NT2/D1 (cell line): ENCODE results near the gene SKIL.

Experiments
- DNase-seq: peaks from one replicate; pipeline ENCODE4 v3.0.0-alpha.2; 2011; ENCODE audit warnings: low read depth, low spot score
- H3K27me3 ChIP-seq: 2 replicates; pipeline ENCODE4 v1.6.0; 2011; ENCODE audit warnings: mild to moderate bottlenecking; ENCODE audit not compliant: insufficient read length, insufficient read depth
- H3K36me3 ChIP-seq: 2 replicates; pipeline ENCODE4 v1.6.1; 2011; ENCODE audit warnings: mild to moderate bottlenecking, low read length, mixed read lengths; ENCODE audit not compliant: insufficient read depth, insufficient read length
- H3K4me1 ChIP-seq: 2 replicates; pipeline ENCODE4 v1.5.1; 2011; ENCODE audit not compliant: insufficient read depth, insufficient read length
- H3K4me3 ChIP-seq: 2 replicates; pipeline ENCODE4 v1.5.1; 2011; ENCODE audit warnings: low read depth; ENCODE audit not compliant: insufficient read length
- H3K9ac ChIP-seq: 2 replicates; pipeline ENCODE4 v1.6.0; 2011; ENCODE audit warnings: low read depth; ENCODE audit not compliant: insufficient read length
- H3K9me3 ChIP-seq: 2 replicates; pipeline ENCODE4 v1.5.1; 2011; ENCODE audit warnings: mild to moderate bottlenecking, low read length; ENCODE audit not compliant: insufficient read depth
- SUZ12 ChIP-seq: IDR thresholded peaks from 2 replicates; pipeline ENCODE4 v1.6.1; 2011; ENCODE audit not compliant: insufficient read length, insufficient read depth; ENCODE audit errors: extremely low read depth
- YY1 ChIP-seq: IDR thresholded peaks from 2 replicates; pipeline ENCODE4 v1.6.1; 2011; ENCODE audit not compliant: insufficient read length, insufficient read depth
- ZNF274 ChIP-seq: IDR thresholded peaks from 2 replicates; pipeline ENCODE4 v1.6.1; 2011; ENCODE audit warnings: mild to moderate bottlenecking, low read depth, low read length

SKIL gene

DNA sequence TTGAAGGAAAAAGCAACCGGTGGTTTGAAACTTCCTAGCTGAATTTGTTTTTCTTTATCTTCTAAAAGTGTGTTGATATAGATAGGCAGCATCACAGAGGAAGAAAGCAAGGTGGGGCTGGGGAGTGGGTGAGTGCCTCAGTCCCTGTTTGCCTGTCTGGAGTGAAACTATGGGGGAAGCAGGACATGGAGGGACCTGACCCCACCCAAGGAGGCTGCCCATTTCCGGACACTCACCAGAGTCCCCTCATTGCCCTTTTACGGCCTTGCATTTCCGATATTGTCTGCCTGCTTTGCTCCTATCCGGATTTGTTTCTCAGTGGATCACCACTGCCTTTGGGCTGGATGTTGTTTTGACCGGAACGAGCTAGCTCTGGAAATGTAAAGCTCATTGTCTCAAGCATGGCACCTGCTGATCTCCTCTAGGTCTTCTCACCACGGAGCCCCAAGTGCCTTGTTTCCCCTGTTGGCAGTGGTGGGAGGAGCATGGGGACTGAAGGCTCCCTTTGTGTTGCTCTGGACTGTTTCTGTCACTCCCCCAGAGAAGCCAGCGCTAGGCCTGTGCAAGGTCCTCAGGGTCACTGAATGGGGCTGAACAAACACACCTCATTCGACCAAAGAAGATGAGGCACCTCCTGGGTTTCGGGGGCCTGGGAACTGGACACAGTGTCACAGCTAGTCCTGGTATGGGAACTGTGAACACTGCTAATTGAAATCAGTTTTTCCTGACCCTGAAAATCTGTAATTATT is 68.2 kb downstream of the SKIL start:
- no peaks in the 10 kb centered on the region for H3K36me3 ChIP-seq
- no peak overlapping the region for H3K9ac ChIP-seq
- no peak for DNase-seq

DNA sequence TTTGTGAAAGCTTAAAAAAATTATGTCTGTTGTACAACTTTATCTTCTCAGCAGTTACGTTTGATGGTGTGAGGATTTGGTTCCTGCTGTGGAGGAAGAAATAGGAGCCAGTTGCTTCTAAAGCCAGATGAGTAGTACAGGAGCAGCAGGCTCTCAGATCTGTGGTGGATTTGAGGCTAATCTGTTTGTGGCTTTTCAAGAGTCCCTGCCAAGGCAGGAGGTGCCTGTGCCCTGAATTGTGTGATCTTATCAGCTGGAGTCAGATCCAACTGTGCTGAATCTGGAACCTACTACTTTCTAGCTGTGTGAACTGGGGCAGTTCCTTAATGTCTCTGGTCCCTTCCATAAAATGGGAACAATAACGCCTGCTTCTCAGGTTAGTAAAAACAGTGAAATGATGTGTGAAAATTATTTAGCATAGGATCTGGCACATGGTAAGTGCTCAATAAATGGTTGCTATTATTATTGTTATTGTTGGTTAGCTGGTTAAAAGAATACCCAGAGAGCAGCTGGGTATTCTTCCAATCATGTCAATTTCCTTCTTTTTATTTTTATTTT is 68.8 kb downstream of the SKIL start:
- Histone ChIP-seq H3K4me1 (peaks cover 2% of the 10 kb centered on the region), H3K4me3 (no peak overlapping the region), H3K36me3 (no peaks in the 10 kb centered on the region), H3K9ac (no peak overlapping the region), H3K9me3 (no peaks in the 10 kb centered on the region), H3K27me3 (no peaks in the 10 kb centered on the region)
- TF ChIP-seq YY1 (no peak), SUZ12 (no peak), ZNF274 (no peak)
- DNase-seq = no peak

More for the DNA sequence above, 68.2 kb downstream of the SKIL start:
- Histone ChIP-seq H3K4me3 (no peak overlapping the region), H3K4me1 (peaks cover 5% of the 10 kb centered on the region), H3K9me3 (no peaks in the 10 kb centered on the region), H3K27me3 (peaks cover under 1% of the 10 kb centered on the region)
- TF ChIP-seq YY1 (no peak), ZNF274 (no peak), SUZ12 (no peak)

DNA sequence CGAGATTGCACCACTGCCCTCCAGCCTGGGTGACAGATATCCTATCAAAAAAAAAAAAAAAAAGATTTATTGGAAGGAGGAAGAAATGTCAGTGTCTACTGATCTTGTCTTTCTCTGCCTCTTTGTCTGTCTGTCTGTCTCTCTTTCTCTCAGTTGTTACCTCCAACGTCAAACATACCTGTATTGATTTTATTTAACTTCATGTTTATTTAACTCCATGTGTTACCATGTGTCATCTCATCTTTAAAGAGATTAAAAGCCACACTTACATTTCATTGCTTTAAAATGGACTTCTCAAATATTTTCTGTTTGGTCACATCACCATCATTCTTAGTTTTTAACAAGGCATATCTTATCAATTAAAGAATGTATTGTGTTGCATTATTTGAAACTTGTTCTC is 70.6 kb downstream of the SKIL start:
- no peaks in the 10 kb centered on the region for H3K9me3 ChIP-seq
- no peaks in the 10 kb centered on the region for H3K27me3 ChIP-seq
- no peaks in the 10 kb centered on the region for H3K4me1 ChIP-seq
- TF ChIP-seq YY1 (no peak), ZNF274 (no peak), SUZ12 (no peak)
- no peak overlapping the region for H3K4me3 ChIP-seq
- DNase-seq = no peak
- H3K36me3 ChIP-seq = no peaks in the 10 kb centered on the region
- no peak overlapping the region for H3K9ac ChIP-seq

DNA sequence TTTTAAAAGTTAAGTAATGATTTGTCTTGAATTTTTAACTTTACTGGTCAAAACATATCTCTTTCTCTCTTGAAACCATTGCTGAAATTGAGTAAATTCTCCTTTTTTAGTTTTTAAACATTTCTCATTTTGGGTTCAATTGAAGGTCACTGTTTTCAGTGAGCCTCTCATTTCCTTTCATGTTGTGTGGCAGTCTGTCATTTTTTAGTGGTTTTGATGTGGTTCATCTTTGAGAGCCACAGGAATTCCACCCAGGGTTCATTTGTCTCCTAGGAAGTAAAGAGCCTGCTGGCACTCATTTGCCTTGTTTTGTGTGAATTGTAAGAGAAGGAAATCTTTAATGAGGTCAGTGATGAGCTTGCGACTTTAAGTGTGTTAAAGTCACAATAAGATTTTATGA is 71.5 kb downstream of the SKIL start:
- H3K36me3 ChIP-seq = no peaks in the 10 kb centered on the region
- no peak for TF ChIP-seq YY1
- no peak for TF ChIP-seq ZNF274
- H3K4me1 ChIP-seq = no peaks in the 10 kb centered on the region
- no peak for DNase-seq
- no peak overlapping the region for H3K9ac ChIP-seq
- no peak overlapping the region for H3K4me3 ChIP-seq
- H3K9me3 ChIP-seq = no peaks in the 10 kb centered on the region
- H3K27me3 ChIP-seq = no peaks in the 10 kb centered on the region

DNA sequence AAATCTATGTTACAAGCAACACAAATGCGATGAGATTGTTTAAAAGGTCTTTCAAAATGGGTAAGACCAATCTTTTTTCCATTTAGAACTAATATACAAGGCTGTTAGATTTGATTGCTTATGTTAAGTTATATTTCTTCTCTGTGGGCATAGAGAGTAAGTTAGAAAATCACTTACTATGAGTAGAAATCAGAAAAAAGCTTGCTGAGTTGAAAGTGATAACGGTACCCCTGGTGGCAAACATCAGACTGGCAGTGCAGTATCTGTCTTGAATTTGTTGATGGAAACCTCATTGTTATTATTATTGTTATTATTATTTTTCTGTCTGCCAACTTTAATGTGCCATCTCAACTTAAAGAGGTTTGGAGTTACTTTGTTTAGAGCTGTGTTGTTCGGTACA is 73.5 kb downstream of the SKIL start:
- no peaks in the 10 kb centered on the region for H3K9me3 ChIP-seq
- H3K36me3 ChIP-seq = no peaks in the 10 kb centered on the region
- no peak overlapping the region for H3K9ac ChIP-seq

DNA sequence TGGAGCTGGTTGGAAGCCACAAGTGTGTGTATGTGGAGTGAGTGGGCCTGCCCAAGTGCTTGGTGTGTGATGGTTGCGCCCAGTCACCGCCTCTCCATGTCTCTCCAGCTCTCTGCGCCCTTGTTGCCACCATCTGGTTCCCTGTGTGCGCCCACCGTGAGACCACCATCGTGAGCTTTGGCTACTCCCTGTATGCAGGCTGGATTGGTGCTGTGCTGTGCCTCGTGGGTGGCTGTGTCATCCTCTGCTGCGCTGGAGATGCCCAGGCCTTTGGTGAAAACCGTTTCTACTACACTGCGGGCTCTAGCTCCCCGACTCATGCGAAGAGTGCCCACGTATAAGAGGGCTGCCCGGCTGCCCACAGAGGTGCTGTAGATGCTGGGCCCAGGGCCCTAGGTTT is 74.9 kb downstream of the SKIL start:
- Histone ChIP-seq H3K9me3 (no peaks in the 10 kb centered on the region), H3K36me3 (no peaks in the 10 kb centered on the region), H3K4me3 (no peak overlapping the region), H3K27me3 (no peaks in the 10 kb centered on the region), H3K9ac (no peak overlapping the region), H3K4me1 (no peaks in the 10 kb centered on the region)
- no peak for TF ChIP-seq SUZ12
- TF ChIP-seq ZNF274 = no peak
- no peak for TF ChIP-seq YY1
- DNase-seq = no peak

More for the DNA sequence above, 73.5 kb downstream of the SKIL start:
- DNase-seq = no peak
- no peak overlapping the region for H3K4me3 ChIP-seq
- H3K27me3 ChIP-seq = no peaks in the 10 kb centered on the region
- no peak for TF ChIP-seq YY1
- no peak for TF ChIP-seq SUZ12
- TF ChIP-seq ZNF274 = no peak
- H3K4me1 ChIP-seq = no peaks in the 10 kb centered on the region

DNA sequence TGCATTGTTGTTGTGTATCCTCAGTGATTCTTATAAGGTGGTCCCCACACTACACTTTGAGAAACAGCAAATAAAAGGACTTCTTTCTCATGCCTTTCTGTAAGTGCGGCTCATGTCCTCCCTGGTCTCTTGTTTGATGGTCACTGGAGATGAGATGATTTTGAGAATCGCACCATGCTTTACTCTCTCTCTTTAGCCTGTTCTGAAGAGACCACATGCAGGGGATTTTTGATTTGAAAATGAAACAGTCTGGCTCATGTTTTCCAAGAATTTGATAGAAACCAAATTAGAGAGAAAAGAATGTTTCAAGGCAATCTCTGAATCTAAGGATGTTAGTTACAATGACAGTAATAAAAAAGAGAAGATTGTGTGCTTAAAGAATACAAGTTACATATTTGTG is 79.2 kb downstream of the SKIL start:
- no peak overlapping the region for H3K9ac ChIP-seq
- no peaks in the 10 kb centered on the region for H3K36me3 ChIP-seq
- TF ChIP-seq YY1 (no peak), ZNF274 (no peak), SUZ12 (no peak)
- H3K9me3 ChIP-seq = no peaks in the 10 kb centered on the region
- no peaks in the 10 kb centered on the region for H3K4me1 ChIP-seq
- no peaks in the 10 kb centered on the region for H3K27me3 ChIP-seq
- no peak overlapping the region for H3K4me3 ChIP-seq
- DNase-seq = no peak
